GM18517 (cell line): ENCODE data around the gene POLRMT.

Source experiments
- ATAC-seq: cut with Tn5 transposase; IDR thresholded peaks from one replicate; pipeline ENCODE4 v1.9.1; 2021; ENCODE audit warnings: mild to moderate bottlenecking, moderate library complexity; ENCODE audit not compliant: unreplicated experiment

The POLRMT gene

DNA sequence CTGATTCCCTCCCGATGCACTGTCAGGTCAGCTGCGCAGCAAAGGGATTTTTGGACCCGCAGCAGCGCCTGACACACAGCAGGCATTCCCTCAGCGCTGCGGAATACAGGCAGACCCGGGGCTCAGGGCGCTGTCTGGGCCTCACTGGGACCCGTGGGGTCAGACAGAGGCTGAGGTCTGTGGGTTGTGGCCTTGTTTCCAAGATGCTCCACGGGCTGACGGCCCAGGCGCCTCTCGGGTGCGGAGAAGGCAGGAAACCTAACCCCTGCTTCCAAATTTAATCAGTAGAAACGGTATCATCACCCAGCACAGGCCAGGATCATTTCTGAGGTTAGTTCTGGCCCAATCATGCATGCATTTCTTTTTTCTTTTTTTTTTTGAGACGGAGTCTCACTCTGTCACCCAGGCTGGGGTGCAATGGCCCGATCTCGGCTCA, 30.4 kb upstream of the POLRMT start:
- no peak for ATAC-seq

DNA sequence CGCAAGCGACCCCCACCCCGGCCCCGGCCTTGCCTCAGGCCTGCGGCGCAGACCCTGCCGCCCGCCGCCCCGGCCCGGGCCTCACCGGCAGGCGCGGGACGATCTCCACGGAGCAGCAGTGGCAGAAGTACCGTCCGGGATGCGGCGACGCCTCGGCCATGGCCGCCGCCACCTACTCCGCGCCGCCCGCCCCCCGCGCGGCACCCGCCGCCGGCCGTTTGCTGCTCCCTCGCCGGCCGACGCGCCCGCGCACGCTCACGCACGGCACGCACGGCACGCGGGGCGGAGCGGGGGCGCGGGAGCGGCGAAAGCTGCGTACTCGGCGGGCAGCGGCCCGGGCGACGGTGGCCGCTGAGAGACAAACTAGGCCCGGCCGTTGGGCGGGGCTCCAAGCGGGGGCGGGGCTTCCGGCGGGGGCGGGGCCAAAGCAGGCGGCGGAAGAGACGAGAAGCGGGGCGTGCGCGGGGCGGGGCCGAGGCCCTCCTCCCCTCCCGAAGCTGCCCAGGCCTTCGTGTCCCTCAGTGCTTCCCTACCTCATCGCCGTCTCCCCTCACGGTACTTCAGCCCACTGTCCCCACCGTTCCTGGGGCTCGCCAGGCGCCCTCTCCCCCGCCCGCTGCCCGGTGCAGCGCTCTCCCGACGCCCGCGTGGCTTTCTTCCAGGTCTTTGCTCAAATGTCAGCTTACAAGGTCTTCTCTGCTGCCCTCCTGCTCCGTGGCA, 29.8 kb upstream of the POLRMT start, which contains the start of gene RNF126:
RNF126 (minus strand) TSS at position 253 of the 720 bp plus-strand sequence; CDS start at position 160, 93 bp downstream.
- peak; percentile 48 for ATAC-seq

DNA sequence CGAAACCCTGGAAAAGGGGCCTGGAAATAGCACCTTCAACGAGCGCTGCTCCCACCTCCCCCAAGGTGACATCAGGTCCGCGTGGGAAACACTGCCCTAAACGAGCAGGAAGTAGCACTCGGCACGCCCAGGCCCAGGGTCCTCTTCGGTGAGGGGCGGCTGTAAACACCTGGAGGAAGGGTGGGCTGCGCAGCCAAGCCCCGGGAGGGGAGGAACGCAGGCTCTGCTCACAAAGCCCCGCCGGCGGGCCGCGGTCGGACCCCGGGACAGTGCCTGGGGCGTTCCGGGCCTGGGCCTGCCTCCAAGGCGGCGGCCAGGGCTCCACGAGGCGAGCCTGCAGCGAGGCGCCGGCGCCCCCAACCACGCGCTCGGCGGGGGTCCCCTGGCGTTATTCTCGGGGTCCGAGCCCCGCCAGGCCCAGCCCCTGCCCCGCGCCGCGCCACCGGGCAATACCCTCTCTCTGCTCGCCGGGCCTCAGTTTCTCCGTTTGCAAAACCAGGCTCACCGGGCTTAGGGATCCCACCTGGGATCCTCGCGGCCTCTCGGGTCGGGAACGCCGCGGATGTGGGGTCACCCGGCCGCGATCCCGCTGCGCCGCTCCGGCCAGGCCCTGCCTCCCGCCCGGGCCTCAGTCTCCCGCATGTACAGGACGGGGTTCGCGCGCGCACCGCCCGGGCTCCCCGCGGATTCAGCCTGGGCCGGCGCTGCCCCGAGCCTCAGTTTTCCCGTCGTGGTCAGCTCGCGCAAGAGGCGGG, 29.0 kb upstream of the POLRMT start:
- ATAC-seq, result peak; percentile 8

DNA sequence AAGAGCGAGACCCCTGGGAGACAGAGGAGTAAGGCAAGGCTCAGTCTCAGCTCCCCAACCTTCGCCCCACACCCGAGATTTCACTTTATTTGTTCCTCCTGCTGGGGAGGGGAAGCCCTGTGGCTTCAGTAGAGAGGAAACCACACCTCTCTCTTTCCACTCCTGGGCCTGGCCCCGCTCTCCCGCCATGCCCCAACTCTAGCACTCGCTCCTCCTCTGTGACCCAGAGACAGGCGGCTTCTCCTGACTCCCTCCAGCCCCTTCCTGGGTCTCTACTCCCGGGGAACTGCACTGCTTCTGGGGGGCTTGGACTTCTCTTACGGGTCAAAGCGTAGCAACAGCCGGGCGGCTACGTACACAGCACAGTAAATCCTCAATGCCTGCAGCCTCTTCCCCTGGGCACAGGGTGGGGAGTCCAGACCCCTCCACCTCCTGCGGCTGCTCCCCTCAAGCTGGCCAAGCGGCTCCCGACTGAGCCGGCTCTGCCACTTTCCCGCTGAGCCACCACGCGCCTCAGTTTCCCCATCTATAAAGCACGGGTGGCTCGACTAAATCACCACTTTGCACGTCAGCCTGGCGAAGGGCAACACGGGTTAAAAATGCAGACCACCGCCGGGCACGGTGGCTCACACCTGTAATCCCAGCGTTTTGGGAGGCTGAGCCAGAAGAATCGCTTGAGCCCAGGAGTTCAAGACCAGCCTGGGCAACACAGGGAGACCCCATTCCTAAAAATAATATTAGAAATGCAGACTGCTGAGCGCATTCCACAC, 28.3 kb upstream of the POLRMT start:
- no peak for ATAC-seq

DNA sequence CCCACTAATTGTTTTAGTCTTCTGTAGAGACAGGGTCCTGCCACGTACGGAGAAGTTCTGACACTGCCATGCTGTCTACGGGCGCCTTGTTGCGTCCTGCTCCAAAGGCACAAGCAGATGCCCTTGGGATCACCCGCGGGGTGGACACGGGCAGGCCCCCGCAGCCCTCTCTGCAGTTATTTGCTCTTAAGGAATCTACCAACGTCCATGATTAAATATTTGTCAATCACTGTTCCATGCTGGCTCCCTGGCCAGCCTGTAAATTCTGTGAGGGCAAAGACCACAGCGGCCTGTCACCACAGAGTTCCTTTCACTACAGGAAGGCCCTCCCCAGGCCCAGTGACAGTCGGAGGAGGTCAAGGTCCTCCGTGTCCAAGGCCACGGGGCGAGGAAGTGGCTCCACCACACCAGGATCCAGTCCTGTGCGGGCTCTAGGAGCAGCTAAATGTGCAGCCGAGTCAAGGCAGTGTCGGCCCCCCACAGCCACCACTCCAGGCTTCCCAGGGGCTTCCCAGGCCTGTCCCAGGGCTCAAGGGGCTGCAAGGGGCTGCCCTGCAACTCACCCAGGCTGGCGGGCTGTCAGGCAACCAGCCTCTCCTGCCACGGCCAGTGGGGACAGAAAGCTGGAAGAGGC, 27.6 kb upstream of the POLRMT start:
- ATAC-seq, result no peak

DNA sequence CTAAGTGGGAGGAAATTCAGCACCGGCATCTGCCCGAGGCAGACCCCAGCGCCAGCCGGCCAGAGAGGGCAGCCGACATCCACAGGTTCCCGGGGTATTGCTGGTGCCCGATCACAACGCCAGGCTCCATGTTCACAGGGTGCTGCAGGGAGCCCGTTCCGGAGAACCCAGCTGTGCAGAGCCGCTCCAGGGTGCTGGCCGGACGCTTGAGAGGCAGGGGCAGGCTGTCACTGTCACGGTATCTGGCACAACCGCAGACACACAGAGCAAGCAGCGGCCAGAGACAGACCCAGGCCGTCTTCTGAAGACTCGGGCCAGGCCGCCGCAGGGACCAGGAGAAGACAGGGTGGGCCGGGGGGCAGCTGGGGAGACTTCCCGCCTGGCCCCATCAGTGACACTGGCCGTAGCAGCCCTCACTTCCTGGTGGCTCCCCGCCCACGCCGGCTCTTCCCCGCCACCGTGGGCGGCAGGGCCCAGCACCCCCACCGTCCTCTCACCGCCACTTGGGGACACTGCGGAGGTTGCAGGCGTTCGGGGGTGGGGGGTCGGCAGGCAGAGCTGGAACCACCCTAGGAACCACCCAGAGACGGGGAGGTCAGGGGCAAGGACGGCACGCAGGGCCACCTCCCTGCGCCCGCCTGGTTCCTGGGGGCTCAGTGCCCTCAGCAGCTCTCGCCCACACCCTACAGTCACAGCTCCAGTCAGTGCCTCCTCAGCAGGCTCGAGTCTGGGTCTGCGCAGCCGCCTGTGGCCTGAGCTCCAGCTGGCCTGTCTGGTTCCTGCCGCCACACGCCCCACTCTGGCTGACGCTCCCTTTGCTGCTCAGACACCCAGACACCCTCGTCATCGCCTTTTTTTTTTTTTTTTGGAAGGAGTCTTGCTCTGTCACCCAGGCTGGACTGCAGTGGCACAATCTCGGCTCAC, 25.8 kb upstream of the POLRMT start:
- no peak for ATAC-seq

DNA sequence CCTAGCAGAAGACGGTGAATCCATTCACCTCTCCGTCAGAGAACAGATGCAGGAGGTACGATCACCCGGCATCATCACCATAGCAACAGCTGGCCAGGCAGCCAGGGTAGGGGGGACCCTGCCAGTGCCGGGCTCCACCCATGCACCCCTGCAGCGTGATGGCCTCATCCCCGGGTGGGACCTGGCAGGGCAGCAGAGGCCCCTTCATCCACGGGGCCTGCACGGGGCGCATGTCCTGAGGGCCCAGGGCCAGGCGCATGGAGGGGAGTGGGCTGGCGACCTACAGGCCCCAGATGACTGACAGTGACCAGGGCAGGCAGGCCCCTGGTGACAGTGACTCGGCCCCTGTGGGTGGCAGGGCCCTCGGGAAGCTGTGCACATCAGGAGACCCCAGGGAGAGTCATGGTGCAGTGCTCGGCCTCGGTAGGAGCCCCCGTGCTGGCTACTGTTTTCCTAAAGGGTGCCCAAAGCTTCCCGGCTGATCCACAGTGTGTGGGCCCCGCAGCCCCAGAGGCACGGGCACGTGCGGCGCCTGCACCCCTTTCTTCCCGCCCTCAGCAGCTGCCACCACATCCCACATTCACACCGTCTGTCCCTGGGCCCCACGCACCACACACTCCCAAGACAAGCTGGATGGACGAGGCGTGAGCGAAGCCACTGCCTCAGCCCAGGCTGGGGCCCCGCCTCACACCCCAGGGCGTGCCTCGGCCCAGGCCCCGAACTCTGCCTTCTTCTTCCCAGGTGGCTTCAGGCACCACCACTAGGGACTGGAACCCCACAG, 24.9 kb upstream of the POLRMT start:
- ATAC-seq, result no peak

DNA sequence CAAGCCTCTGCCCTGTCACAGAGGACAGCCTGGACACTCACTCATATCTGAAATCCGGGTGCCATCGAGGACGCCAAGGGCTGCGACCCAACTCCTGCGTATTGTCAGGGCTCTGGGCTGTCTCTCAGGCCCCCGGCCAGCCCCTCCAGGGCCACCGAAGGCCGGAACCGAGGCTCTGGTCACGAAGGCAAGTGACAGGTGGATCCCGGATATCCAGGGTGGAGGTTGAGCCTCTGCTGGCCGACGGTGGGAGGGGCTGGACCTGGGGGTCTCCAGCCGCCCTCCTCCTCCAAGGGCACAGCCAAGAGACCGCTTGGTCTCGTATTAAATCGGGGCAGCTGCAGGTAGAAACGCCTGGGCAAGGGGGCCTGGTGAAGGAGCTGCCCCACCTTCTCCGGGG, 24.3 kb upstream of the POLRMT start:
- ATAC-seq, result no peak

DNA sequence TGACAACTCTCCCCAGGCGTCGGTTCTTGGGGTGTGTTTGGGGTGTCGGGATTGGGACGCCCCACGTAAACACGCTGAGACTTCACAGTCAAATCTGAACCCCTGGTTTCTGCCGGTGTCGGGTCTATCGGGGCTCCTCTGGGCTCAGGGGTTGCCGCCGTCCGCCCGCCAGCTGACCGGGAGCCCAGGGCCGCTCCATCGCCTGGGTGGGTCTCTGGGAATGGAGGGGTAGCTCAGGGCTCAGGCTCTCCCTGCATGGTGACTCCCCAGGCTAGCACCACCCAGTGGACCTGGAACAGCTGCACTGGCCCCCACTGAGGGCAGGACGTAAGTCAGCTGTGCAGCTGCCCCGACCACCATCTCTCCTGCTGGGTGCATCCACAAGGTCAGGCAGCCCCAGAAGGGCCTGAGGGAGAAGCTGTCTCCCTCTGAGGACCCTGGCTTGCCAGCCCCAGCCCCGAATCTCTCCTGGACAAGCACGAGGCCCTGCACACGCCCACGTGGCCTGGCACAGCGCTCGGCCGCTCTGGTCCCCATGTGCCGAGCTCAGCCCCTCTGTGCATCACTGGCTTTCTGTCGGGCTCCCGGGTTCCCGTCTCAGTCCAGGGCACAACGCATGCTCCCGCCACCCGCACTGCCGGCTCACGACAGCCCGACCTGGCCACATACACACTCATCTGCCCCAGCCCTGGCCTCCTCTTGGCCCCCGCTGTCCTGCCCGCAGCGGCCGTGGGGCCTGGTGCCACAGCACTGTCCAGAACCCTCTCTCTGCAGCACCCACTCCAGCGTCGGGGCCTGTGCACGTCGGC, 23.6 kb upstream of the POLRMT start:
- ATAC-seq, result no peak

DNA sequence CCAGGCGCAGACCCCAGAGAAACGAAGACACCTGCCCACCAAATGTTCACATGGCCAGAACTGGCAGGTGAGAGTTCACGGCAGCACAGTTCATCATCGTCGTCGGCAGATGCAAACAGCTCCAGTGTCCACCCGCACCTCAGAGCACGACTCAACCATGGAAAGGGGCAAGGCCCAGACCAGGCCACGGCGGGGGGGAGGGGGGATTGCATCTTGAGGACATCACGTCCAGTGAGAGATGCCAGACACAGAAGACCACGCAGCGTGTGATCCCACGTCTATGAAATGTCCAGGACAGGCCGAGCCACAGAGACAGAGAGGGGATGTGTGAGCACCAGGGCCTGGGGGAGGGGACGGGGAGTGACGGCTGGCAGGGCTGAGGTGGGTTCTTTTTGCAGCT, 22.4 kb upstream of the POLRMT start:
- no peak for ATAC-seq

DNA sequence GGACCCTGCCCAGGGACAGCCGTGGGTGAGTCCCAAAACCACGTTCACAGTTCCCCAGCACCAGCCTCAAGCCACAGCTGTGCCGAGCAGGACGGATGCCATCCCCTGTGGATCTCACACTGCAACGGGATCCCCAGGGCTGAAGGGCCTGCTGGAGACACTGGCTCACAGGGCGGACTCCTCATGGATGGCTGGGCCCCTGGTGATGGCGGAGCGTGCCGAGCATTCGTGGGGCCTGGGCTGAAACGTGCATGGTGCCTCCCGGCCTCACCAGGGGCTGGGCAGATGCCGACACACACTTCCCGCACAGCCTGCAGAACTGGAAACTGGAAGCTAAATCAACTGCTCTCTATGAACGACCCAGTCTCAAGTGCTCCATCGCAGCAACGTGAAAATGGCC, 20.1 kb upstream of the POLRMT start:
- no peak for ATAC-seq

DNA sequence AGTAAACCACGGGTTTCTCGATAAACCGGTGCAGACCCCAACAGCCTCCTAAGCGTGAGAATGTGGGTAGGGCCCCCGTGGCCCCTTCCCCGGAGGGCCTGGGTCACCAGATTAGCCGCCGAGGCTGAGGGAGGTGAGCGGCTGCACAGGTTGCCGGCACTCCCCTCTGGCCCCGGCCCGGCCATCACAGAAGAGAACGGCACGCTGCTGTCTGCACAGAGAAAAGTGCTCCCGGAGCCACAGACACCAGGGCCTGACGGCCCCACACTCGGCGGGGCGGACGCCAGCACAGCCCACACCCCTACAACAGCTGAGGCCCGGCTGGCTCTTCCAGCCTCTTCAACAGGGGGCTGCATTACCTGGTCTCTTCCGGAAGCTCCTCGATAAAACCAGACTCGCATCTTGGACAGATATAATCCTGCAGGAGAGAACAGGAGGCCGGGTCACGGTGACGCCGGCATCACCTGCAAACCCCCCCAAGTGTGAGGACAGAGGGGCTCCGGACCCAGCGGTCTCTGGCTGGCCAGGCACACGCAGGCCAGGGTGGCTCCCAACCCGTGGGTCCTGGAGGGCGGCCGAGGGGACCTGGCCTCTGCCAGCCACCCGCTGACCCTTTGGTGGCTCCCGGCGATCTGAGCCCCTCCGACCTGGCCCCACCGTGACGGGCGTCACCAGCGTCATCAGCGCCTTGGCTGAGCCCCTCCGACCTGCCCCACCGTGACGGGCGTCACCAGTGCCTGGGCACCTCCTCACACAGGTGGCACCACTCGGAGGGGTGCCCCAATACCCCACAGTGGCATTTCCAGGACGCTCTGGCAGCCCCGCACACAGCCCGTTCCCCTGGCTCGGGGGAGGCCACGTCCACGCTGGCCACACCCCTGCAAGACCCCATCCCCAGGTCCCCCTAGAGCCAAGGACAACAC, 19.4 kb upstream of the POLRMT start:
- ATAC-seq, result no peak

DNA sequence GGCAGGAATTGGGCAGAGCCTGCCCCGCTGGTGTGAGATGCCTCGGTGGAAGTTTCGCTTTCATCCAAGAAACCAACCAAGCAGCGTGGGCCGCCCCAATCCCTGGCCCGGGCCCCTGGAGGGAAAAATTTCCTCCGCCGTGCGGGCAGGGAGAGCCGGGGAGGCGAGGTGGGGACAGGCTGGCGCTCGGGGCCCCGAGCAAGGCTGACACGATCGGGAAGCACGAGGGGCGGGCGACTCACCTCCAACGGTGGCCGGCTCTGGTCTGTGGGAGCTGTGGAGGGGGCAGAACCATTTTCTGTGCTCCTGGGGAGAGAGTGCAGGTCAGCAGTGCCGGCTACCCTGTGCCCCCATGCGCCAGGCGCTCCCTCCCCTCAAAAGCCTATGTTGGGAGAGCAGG, 18.7 kb upstream of the POLRMT start:
- no peak for ATAC-seq

DNA sequence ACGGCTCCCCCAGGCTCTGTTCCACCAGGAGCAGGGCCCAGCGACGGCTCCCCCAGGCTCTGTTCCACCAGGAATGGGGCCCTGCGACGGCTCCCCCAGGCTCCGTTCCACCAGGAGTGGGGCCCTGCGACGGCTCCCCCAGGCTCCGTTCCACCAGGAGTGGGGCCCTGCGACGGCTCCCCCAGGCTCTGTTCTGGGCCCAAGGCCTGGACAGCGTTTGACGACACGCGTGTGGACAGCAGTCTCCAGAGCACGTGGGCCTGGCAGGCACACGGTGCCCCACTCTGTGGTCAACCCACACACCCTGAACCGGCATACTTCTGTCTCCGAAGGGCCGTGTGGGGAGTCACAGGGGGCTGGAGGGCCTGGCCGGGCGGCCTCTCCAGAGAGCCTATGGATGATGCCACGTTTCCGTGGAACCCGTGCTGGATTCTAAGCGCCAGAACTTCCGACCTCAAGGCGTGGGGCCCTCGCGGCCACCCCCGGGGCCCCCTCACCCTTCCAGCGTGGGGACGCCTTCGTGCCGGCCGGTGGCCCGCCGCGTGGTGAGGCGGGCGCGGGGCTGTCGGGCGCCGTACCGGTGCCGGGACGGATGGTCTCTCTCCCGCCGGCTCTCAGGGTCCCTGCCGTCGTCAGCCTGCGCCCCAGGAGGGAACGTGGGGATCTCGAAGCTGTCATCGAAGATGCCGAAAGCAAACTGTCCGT, 17.9 kb upstream of the POLRMT start:
- no peak for ATAC-seq

DNA sequence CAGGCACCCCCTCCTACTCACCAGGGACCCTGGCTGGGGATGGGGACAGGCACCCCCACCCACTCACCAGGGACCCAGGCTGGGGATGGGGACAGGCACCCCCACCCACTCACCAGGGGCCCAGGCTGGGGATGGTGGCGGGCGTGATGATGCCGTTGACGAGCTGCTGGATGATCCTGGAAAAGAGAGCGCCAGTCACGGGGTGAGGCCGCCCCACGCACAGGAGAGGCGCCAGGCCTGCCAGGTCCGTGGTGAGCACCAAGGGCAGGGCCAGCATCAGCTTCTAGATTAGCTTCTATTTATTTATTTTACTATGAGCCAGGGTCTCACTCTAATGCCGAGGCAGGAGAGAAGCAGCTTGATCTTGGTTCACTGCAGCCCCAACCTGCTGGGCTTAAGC, 16.8 kb upstream of the POLRMT start:
- no peak for ATAC-seq

DNA sequence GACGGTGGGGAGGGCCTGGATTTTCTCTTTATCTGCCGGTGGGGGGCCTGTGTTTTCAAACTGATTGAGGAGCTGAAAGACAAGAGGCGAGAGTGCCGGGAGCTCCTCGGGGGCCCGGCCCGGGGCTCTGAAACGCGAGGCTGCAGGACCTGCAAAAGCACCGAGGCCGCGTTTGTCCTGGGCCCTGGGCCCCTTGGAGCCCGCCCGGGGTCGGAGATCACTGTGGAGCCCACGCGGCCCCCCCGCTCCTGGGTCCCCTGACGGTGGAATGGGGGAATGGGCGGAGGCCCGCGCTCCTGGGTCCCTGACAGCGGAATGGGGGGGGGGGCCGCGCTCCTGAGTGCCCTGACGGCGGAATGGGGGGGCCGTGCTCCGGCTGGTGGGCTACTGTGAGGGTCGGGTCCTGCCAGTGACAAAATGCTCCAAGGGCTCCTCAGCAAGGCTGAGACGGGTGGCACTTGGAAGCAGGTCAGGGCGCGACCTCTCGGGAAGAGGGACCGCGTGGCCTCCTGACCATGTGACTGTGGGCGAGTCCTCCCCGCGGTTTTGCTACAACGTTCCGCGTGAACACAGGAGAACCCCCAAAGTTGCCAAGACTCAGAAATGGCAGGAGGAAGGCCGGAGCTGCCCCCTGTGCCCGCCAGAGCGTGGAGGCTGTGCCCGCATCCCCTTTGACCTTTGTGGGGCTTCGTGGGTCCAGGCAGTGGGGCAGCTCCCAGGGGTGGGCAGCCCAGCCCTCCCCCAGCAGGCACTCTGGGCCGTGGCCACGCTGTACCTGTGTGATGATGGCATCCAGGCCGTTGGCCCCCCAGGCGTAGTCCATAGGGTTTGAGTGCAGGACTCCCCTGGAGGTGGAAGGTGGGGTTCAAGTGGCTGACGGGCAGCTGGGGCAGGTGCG, 15.8 kb upstream of the POLRMT start:
- no peak for ATAC-seq
